ENCODE data around the gene LDB2.

LDB2 gene

DNA sequence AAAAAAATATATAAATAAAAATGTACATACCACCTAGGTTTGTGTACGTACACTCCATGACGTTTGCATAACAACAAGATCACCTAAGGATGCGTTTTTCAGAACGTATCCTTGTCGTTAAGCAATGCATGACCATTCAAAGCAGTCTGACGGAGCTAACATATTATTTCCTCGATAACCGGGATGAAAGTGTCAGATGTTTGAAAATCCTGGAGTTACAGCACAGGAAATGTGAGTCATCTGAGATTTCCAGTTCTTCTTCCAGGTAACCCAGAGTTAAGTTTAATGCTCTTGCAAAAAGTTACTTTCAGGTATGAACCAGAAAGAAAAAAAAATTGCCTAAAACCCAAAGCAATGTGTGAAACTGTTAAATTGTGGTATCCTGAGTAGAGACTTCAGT lies 107.9 kb downstream of the LDB2 start:
- no peak for DNase-seq

DNA sequence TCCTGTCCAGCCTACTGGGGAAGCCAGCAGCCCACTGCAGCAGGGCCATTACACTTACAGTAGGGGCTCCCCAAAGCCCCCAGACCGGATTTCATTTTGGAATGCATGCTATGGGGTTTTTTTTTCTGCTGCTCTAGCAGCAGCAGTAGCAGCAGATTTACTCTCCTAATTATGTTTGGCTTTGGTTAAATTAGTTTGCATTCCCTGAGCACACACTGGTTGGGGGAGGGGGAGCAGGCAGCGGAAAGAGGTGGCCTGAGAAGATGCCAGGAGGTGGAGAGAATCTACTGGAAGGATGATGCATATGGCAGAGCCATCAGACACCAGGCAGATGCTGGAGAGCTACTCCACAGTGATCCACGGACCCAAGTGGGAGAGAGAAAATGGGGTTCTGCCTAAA lies 109.6 kb downstream of the LDB2 start:
- DNase-seq, result no peak

DNA sequence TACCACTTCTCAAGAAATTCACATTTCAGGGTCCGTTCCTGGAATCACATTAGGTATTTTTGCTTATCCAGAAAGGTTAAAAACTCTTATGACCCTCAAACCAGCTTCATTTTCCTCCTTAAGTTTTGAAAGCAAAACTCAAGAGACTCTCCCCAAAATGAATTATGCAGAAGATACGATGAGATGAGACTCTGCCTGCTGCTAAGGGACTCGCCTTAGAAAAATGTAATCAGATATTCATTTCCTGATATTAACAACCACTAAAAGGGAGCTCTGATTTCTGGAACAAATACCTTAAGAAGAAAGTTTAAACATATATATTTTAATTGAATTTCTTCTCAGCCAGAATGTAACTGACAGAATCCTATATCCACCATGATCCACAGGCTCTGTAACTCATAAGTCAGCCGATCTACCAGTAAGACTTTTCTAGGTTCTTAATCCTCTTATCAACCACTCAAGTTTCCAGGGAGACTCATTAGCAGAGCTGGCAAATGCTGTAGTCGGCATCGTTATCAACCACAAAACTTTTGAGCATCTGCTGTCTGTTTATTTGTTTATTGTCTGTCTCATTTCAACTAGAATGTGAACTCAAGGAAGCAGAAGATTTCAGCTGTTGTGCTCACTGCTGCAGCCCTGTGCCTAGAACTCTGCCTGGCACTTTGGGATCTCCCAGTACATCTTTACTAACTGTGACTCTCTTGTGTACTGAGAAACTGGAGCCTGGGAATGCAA lies 112.5 kb downstream of the LDB2 start:
- DNase-seq, result no peak

DNA sequence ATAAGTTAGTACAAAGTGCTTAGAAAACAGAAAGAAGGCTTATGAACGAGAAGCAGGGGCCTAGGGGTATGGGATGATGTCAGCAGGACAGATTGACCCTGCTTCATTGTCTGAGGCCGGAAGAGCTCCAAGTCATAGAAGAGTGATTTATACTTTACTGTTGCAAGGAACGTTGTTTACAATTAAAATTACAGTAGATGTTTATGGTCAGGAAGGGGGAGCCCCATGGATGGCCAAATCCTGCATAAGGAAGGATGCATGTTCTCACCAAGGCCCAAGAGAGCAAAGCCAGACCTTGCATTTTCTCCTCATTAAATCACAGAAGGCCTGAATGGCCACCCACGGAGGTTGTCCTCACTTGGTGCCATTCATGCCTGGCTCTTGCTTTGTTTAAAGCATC lies 115.3 kb downstream of the LDB2 start:
- no peak for DNase-seq

DNA sequence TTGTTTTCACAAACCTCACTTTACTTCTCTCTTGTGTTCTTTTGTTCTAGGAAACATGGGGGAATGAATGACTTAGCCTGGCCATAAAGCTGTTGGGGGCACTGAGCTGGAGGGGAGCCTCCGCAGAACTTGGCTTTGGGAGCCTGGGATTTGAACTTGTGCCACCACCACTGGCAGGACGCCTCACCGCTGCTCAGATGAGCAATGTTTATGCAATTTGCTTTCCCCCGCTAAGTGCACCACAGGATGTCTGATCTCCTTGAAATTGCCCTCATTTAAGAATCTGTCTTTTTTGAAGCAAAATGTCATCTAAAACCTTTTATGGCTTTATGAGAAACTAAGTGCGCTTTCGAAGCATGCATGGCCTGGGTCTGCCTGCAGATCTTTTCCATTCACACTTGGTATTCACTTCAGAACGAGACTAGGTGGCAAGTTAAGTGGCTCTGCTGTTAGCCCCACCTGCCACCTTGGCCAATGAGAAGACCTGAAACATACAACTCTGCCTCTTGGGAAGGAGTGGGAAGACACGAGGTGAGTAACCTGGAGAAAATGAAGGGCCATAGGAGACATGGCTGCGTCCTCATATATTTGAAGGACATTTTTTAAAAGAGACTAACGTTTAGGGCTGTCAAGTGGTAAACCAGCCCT lies 119.3 kb downstream of the LDB2 start:
- no peak for DNase-seq

DNA sequence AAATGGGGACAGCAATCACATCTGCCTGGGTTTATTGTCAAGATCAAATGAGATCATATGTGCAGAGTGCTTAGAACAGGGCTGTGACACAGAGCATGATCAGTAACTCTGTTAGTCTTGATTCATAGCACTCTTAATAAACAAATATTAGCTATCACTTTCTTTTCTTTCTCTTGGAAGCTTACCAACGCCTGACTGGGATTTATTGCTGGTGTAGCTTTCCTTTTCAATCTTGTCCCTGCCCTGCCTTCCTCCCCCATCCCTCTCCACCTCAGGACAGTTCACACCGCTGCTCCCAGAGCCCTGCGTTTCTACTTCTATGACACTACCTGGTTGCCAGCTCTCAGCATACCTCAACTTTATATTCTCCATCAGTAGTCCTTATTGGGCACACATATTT lies 120.7 kb downstream of the LDB2 start:
- DNase-seq, result no peak

DNA sequence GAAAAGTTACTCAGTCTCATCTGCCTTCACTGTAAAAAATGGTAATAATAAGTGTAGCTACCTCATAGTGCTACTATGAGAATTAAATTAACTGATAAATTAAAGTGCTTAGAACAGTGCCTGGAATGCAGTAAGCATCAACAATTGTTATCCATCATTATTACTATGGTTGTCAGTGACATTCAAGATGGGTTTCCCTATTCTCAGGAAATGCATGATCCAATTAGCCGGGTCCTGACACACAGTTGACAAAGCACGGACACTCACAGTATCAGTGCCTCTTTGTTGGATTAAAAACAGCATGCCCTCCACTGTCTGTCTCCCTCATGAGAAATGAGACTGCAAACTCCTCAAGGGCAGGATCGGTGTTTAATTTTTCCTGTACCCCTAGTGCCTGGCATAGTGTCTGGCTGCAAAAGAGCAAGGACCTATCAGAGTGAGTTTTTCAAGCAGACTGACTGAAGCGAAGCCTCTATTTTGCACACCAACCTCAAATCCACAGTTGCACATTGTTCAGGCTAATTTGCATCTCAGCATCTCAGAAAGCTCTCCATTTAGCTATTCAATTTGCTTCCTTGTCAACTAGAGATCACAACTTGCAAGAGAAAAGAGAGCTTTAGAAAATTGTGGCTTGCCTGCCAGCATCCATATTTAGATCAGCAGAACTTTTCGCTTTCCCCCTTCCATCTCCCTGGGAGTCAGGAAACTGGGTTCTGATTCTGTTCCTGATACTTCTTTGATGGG lies 122.9 kb downstream of the LDB2 start:
- no peak for DNase-seq

DNA sequence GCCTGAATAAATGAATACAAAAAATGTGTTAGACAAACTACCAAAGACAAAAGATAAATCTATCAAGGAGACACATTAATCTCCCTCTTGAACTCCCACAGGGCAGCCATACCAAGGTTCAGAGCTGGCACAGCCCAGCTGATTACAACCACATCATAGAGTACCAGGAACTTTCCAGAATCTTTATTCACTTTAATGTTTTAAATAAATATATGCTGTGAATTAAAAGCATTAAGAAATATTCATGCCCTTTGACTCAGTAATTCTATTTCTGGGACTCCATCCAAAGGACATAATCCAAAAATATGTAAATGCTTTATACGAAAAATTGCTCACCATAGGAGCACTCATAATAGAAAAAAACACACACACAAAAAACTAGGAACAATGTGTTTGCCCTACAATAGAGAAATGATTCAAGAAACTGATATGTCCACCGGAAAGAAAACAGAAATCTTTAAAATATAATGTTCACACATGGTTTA lies 126.0 kb downstream of the LDB2 start:
- DNase-seq, result no peak

DNA sequence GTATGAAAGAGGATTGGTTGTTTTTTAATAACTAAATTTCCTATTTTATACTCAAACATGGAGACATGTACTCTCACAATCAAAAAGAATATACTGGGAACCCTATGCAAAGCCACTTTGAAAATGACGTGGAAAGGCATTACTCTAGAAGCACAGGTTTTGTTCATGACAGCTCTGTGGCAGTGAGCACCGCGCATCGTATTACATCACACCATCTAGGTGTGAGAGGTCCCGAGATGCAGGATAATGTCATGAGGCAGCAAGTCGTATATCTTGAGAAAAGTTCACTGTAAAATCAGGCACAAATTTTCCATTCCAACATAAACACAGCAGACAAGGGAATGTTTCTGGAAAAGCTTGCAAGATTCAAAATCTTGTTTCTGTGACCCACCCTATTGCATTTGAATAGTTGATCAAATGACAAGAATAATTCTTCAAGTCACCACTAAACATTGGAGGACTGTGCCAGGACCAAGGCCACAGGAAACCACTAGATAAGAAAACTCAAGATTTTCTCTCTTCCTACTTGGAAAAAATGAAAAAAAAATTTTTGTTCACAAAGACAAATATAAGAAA lies 127.6 kb downstream of the LDB2 start:
- DNase-seq, result no peak

DNA sequence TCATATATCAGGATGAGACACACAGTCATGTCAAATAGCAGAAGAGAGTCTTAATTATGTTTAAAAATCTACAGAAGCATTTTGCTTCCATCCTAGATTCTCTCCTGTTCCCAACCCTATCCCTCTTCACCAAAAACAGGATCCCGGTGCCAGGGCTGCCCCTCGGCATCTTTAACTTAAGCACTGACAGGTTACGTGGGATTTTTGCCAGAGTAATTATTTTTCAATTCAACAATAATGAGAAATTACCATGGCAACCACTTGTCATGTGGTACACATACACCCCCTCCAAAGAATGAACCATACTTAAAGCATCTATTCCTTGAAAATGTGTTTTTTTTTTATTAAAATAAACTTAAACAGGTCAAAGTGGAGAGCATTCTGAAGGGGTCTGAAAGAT lies 130.6 kb downstream of the LDB2 start:
- DNase-seq, result no peak

DNA sequence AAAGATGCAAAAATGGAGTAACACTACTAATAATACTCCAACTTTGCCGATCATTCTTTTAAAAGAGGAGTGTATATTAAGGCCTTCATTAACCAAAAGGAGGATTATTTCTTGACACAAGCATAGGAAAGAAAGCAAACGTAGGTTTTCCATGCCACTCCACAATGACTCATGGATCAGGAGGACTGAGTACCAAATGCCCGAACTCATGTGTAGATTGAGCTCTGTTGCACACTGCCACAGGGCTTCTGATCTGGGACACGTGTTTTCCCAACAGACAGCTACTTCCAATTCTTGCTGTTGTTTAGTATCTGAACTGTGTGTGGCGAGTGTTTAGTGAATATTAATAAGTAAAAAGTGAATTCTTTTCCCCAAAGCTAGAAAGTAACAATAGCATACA lies 131.2 kb downstream of the LDB2 start:
- no peak for DNase-seq

DNA sequence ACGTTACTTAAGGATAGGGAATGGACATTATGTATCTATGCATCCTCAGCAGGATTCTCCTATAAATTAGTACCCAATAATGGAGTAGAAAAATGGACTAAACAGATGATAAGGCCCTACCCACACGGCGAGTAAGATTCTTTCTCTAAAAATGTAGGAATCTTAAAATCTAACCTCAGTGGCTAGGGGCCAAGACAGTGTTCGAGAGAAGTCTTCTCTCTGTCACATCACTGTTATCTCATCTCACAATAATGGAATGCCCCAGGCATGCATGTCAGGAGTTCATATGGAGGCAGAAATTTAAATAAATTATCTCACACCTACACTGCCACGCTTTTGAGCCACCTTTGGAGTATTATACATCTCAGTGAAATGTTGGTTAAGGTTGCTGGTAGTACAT lies 132.9 kb downstream of the LDB2 start:
- no peak for DNase-seq

DNA sequence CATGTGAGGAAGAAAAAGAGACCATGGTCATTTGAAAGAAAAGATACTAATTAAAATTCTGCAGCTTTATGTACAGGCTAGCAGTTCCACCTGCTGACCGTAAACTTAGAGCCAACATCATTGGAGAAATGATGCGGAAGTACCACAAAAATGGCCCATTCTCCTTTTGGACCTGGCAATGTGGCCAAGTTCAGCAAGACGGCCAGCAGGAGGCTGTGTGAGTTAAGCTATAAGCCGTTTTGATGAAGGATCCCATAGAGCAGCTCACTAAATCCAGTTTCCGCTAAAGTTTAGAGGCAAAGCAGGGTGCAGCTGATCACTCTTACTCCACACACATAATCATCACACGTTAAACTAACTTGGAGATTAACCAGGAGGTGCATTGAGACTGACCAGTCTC lies 133.8 kb downstream of the LDB2 start:
- no peak for DNase-seq

DNA sequence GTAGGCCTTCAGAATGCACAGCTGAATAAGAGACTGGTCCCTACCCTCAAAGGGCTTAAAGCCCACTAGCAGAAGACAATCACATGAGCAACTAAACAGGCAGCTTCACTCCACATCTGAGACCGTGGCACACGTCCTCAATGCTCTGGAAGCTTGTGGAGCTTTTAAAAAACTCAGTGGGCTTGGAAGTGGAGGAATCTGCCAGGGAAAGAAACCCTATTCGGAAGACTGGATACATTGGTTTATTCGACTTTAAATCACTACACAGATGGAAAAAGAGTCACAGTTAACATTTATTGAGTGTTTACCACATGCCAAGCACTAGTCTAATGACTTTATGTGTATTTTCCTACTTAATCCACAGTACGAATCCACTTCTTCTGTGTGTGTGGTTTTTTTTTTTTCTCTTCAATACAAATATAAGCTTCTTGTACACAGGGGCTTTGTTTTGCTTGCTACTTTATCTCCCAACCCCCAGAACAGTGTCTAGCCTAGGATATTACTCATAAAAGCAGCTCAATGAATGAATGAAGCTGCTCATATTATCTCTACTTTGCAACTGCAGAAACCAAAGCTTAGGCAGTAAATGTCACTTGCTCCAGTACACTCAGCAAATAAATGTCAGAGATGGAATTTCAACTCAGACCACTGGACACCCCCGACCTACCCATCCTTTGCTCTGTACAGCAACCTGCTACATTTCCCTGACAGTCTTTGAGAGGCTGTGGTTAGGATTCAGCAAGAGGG lies 137.7 kb downstream of the LDB2 start:
- DNase-seq, result no peak

DNA sequence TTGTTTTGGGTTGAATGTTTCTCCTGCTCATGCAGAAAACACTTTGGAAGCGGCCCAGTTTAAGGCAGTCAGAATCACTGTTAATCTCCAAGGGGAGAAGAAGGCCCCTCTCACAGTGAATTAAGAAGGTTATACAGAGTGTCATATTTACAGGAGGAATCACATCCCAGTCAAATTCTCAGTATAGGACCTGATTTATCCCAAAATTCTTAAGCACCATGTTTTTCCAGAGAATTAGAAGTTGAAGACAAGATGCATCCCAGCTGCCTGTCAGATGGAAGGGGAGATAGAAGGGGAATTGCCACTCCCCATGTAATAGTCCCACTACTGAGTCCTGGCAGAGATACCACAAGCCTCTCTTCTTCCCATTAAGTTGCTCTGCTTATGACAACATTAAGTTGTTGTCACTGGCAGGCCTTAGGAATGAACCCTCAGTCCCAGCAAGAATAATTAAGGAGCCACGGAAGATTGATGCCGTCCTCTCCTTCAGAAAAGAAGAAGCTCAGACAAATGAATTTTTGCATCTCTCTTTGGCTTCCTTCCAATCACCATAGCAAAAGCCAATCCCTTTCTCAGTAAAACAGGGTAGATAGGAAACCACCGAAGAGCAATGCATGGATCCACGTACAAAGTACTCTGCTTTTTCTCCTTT lies 138.4 kb downstream of the LDB2 start:
- no peak for DNase-seq

DNA sequence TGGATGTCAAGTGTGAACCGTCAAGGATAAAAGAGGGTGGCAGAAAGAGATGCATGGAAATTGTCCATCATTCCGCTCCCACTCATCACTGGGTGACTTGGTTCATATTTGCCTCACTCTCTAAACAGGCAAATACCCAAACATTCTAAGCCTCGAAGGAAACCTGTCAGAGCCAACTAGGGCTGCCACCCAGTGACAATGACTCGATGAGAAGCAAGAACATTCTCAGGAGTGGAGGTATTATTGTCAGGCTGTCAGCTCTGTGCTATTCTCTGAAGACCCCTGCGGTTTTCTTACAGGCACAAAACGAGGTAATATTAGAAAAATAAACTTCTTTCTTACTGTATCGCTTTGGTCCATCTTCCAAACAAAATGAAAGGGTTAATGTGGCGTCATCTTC lies 139.6 kb downstream of the LDB2 start:
- DNase-seq, result no peak

DNA sequence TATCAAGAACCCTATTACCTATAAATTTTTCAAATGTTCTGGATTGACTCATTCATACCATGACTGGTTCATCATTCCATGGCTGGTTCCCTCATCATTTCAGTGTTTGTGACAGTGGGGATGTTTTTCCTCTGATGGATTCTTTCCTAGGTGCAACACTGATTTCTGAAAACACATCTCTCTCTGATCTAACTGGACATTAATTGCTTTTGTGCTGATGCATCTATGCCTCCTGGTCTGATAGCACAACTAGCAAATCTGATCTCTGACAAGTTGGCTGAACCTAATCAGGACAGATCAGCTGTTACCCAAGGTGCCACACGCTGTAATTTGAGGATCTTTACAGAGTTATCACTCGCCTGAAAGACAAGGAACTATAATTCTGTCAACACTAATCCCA lies 140.2 kb downstream of the LDB2 start:
- DNase-seq, result no peak

DNA sequence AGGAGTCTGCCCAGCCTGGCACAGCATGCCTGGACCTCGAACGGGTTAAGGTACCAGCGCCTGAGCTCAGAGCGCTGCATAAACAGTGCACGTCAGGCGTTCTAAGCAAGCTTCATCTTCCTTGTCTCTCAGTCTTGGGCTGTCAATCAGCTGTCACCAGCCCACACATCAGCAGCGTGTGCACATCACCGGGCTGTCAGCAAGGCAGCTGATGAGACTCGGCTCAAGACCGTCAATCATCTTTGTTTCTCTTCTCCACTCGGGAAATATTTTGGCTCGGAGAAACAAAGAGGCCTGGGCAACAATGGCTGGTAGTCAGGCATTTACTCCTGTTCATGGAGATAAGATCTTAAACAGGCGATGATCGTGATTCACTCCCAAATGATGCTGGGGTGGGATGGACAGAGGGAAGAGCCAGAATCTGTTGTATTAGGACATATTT lies 141.3 kb downstream of the LDB2 start:
- DNase-seq, result no peak

DNA sequence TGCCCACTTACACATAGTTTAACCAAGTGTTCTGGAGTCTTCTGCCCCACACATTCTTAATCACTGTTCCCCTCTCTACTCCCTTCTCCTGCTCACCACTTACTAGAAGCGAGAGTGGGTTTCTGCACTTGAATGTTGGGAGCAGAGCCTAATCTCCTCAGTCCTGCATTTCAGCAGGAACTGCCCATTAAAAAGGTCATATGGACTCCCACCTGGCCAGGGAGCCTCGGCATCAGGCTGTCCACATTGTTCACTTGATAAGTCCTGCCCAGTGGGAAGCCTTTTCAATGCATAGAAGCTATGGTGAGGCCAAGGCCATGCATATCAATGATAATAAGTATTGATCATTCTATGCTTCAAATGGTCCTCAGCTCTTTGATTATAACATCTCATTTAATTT lies 144.3 kb downstream of the LDB2 start:
- DNase-seq, result no peak

DNA sequence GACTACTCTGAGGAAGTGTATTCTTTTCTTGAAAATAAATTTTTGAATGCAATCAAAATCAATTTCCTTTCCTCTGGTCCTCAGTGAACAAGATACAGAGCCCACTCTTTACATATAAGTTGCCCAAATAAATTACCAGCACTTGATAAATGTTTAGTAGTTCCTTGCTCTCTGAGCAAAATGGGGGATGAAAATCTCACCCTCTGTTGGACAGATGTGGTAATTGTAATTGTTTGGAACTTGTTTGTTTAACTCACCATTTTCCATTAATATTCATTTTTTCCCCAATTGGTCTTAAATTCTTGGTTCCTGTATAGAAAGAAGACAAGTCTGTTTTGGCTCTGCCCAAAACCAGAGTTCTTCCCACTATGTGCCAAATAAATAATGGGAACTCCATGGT lies 146.3 kb downstream of the LDB2 start:
- no peak for DNase-seq

DNA sequence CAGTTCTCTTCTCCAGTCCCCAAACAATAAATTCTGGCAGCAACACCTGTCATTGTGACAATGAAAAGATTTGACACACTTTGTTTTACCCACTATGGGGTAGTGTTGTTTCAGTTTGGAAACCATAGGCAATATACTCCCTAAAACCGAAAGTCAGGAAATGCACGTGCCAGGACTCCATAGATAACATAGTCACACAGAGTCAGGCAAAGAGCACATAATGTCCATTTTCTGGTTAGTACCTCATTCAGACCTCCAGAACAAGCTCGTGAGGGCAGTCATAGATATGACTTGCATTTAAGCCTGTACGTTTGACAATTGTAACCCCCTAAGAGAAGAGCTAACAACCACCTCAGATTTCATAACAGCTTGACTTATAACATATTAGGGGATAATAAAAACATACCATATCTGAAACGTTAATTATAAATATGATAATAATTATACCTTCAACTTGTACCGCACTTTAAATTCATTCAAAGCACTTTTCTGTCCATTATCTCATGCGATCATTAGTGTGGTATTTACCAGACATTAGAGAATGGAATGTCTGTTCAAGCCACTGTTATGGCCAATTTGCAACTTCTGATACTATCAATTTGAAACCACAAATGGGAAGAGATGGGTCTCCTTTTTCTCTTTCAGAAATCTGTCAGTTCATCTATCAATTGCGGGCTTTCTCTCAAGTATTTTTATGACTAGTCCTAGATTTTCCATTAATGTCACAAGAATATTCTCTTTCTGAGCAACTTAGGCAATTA lies 147.4 kb downstream of the LDB2 start:
- DNase-seq, result no peak

DNA sequence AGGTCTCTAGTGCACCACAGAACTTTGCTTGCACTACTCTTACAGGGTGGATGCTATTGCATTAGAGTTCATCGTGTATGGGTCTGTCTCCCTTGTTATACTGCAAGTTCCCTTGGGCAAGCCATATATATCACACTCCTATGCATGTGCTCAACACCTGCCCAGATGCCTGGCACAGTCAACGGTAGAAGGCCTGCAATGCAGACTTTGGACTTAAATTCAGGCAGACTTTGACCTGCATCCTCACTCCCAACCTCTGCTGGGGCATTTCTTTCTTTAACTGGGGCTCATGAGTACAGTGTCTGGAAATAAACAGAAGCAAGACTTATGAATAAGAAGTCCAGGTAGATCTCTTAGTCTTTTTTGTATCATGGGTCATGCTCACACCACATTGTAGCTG lies 148.2 kb downstream of the LDB2 start:
- DNase-seq, result no peak

Measured in CD4-positive, alpha-beta T cell treated with Interleukin-17A for 1 hour (primary cell).